ENCODE results near the gene TIMM22.

GRCh38 chr17:1025733-1026598, 29.0 kb downstream of the TIMM22 start:
- no peak for TF ChIP-seq ZNF274 (IDR thresholded peaks at IDR 0.05; ENCODE audit: low read depth, low read length)
- no peak for TF ChIP-seq SUZ12 (IDR thresholded peaks at IDR 0.05; ENCODE audit: extremely low read depth, insufficient read depth, insufficient read length)
- no peak for TF ChIP-seq YY1 (IDR thresholded peaks at IDR 0.05; ENCODE audit: insufficient read depth, insufficient read length)

All from NT2/D1 (cell line).